Measurements from ENCODE around the gene ATG16L1.

GRCh38 chr2:233219848-233220247 lies 31.6 kb upstream of the ATG16L1 start:
- TF ChIP-seq CTCF (IDR thresholded peaks at IDR 0.05; ENCODE audit: poor library complexity, severe bottlenecking) (no peak), RAD21 (conservative IDR thresholded peaks at IDR 0.05) (no peak), EZH2 (IDR thresholded peaks at IDR 0.05; ENCODE audit: borderline replicate concordance, insufficient read depth, low read length, poor library complexity, severe bottlenecking) (no peak), TAF1 (IDR thresholded peaks at IDR 0.05; ENCODE audit: low read depth) (no peak), POLR2AphosphoS5 (IDR thresholded peaks at IDR 0.05) (no peak), SMC3 (conservative IDR thresholded peaks at IDR 0.05; ENCODE audit: poor library complexity) (no peak), EP300 (conservative IDR thresholded peaks at IDR 0.05; ENCODE audit: poor library complexity, severe bottlenecking) (no peak)
